CD14-positive monocyte (primary cell): ENCODE data around the gene EPB41L2. TPM values are rescaled to one million over a fixed set of nuclear protein-coding genes. Genes with fewer than 3 reads are reported as not detected.

ENCODE experiments used
- DNase-seq, 3 donors: peaks; one replicate each; pipeline ENCODE4 v3.0.0-alpha.2; 2011 to 2022
- H2AFZ ChIP-seq: 2 replicates; pipeline ENCODE4 v1.6.0; 2012; ENCODE audit warnings: mild to moderate bottlenecking, low read depth, low read length, inconsistent platforms; ENCODE audit not compliant: insufficient read depth, poor library complexity, severe bottlenecking
- H3K27ac ChIP-seq, 2 donors: 1 replicate in 1 of 2; 2 replicates in 1 of 2; pipeline ENCODE4 v1.5.1; 2012 to 2013; ENCODE audit warnings: low read length in 2 of 2, control low read depth in 1 of 2, inconsistent platforms in 1 of 2, low read depth in 1 of 2, mild to moderate bottlenecking in 1 of 2
- H3K27me3 ChIP-seq, 2 donors: one replicate each; pipeline versions ENCODE4 v1.6.0 to v1.6.1; 2011 to 2013; ENCODE audit warnings: low read length in 2 of 2; ENCODE audit not compliant: control insufficient read depth in 2 of 2, insufficient read depth in 2 of 2
- H3K36me3 ChIP-seq, 2 donors: replicated peaks in 1 of 2; 1 replicate in 1 of 2; 2 replicates in 1 of 2; pipeline versions ENCODE4 v1.5.1 to v1.6.1; 2012 to 2013; ENCODE audit warnings: low read length in 2 of 2, control low read depth in 1 of 2, inconsistent platforms in 1 of 2, mild to moderate bottlenecking in 1 of 2; ENCODE audit not compliant: insufficient read depth in 2 of 2, control insufficient read depth in 1 of 2
- H3K4me1 ChIP-seq, 2 donors: 1 replicate in 1 of 2; 2 replicates in 1 of 2; pipeline versions ENCODE4 v1.5.1 to v1.6.1; 2012 to 2013; ENCODE audit warnings: low read length in 2 of 2, control low read depth in 1 of 2, inconsistent platforms in 1 of 2, mild to moderate bottlenecking in 1 of 2, moderate library complexity in 1 of 2; ENCODE audit not compliant: insufficient read depth in 2 of 2, control insufficient read depth in 1 of 2
- H3K4me2 ChIP-seq: replicated peaks from 2 replicates; pipeline ENCODE3; 2012; ENCODE audit warnings: low read length, moderate library complexity, mild to moderate bottlenecking; ENCODE audit not compliant: poor library complexity, severe bottlenecking; ENCODE audit errors: extremely low read depth
- H3K4me3 ChIP-seq, 3 experiments: fragments of 200-600 bp in 1 of 3; sonication (generic) in 1 of 3; replicated peaks in 1 of 3; 1 replicate in 2 of 3; 2 replicates in 1 of 3; pipeline ENCODE4 v1.5.1; 2011 to 2013; ENCODE audit warnings: low read length in 3 of 3, mild to moderate bottlenecking in 3 of 3, control low read depth in 2 of 3, low read depth in 2 of 3, inconsistent platforms in 1 of 3, moderate library complexity in 1 of 3
- H3K79me2 ChIP-seq: 2 replicates; pipeline ENCODE4 v1.6.0; 2012; ENCODE audit warnings: mild to moderate bottlenecking, control low read depth, inconsistent platforms, low read length, moderate library complexity; ENCODE audit not compliant: insufficient read depth
- H3K9ac ChIP-seq: 2 replicates; pipeline ENCODE4 v1.6.0; 2017; ENCODE audit warnings: low read length, mild to moderate bottlenecking; ENCODE audit not compliant: insufficient read depth, poor library complexity, severe bottlenecking
- H3K9me3 ChIP-seq, 2 donors: replicated peaks in 1 of 2; 1 replicate in 1 of 2; 2 replicates in 1 of 2; pipeline versions ENCODE4 v1.5.1 to v1.6.1; 2012 to 2013; ENCODE audit warnings: low read length in 2 of 2, control low read depth in 1 of 2; ENCODE audit not compliant: control insufficient read depth in 1 of 2, insufficient read depth in 1 of 2
- H4K20me1 ChIP-seq: 2 replicates; pipeline ENCODE4 v1.6.0; 2012; ENCODE audit warnings: mild to moderate bottlenecking, low read length, control low read depth, moderate library complexity; ENCODE audit not compliant: insufficient read depth
- H3K27ac Mint-ChIP-seq, 7 donors: one replicate each; pipeline ENCODE4 v1.8.0; 2020; ENCODE audit warnings: mild to moderate bottlenecking in 7 of 7, mixed read lengths in 7 of 7, moderate library complexity in 6 of 7, inconsistent platforms in 2 of 7
- H3K27me3 Mint-ChIP-seq, 3 donors: one replicate each; pipeline ENCODE4 v1.8.0; 2021 to 2022; ENCODE audit warnings: low read depth in 3 of 3, mild to moderate bottlenecking in 3 of 3, mixed read lengths in 3 of 3, moderate library complexity in 3 of 3, inconsistent platforms in 1 of 3
- H3K36me3 Mint-ChIP-seq, 2 donors: one replicate each; pipeline ENCODE4 v1.8.0; 2020; ENCODE audit warnings: mixed read lengths in 2 of 2, inconsistent platforms in 1 of 2, mild to moderate bottlenecking in 1 of 2
- H3K4me1 Mint-ChIP-seq: one replicate; pipeline ENCODE4 v1.8.0; 2020; ENCODE audit warnings: mild to moderate bottlenecking, mixed read lengths
- H3K4me3 Mint-ChIP-seq, 2 donors: one replicate each; pipeline ENCODE4 v1.8.0; 2020; ENCODE audit warnings: mild to moderate bottlenecking in 2 of 2, mixed read lengths in 2 of 2, moderate library complexity in 1 of 2
- H3K9me3 Mint-ChIP-seq, 7 donors: one replicate each; pipeline ENCODE4 v1.8.0; 2020 to 2022; ENCODE audit warnings: mixed read lengths in 7 of 7, mild to moderate bottlenecking in 6 of 7, moderate library complexity in 6 of 7, inconsistent platforms in 2 of 7
- WGBS: methylation state at CpG from one replicate; pipeline ENCODE4 v1.1.5; 2013; ENCODE audit warnings: missing lambda C conversion rate; ENCODE audit not compliant: insufficient coverage; 5-methylcytosine and 5-hydroxymethylcytosine counted together
- intact Hi-C, 2 donors: fragments of 100-400 bp; cut with micrococcal nuclease; formaldehyde crosslinking; loops; one replicate each; pipeline versions ENCODE4 v1.15.0 to v1.15.1; 2023
- polyA plus RNA-seq, 3 donors: library from polyadenylated mRNA; depleted of rRNA in 1 of 3; unstranded in 2 of 3; stranded (reverse) in 1 of 3; fragments of 300-500 nt in 2 of 3; fragments of >200 nt in 1 of 3; fragmentation: Illumina TruSeq in 2 of 3; gene quantifications; 1 replicate in 2 of 3; 2 replicates in 1 of 3; pipeline ENCODE4 v1.2.3, GENCODE V29; 2012 to 2021
- TF ChIP-seq, protein P1 (sequence below): fragments of 200-600 bp; IDR thresholded peaks from one replicate; pipeline ENCODE4 v1.8.0; 2022; ENCODE audit warnings: antibody characterized with exemption, mild to moderate bottlenecking

Gene EPB41L2
- polyA plus RNA-seq, 3 donors, result 3.4 to 7.2 (median 4.6) TPM

DNA sequence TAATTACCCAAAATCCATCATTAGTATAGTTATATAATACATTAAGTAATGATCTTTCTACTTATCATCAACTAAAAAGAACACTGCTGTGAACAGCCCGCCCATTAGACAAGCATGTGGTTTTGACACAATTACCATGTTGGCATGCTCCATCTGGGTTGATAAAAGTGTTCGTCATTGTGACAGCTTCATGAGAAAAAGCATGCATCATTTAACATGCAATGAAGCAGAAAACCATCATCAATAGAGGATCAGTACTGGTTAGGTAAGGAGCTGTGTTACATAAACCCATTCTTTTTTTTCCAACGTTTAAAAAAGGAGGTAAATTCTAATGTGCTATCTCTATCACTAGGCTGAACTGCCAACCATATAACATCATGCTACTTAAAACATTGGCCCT is 101.9 kb downstream of the EPB41L2 start:
- Mint-ChIP-seq H3K9me3 (peaks cover 0 to 2% (median 0%) of the 10 kb centered on the region in 7 donors), H3K4me1 (peaks cover 13% of the 10 kb centered on the region), H3K27me3 (no peaks in the 10 kb centered on the region), H3K27ac (no peak overlapping the region), H3K4me3 (no peak overlapping the region), H3K36me3 (no peaks in the 10 kb centered on the region)
- Histone ChIP-seq H3K4me1 (peaks cover 0 to 14% of the 10 kb centered on the region in 2 donors), H3K4me2 (no peak overlapping the region), H3K9ac (no peak overlapping the region), H3K27me3 (no peaks in the 10 kb centered on the region), H3K36me3 (no peaks in the 10 kb centered on the region), H3K9me3 (no peaks in the 10 kb centered on the region), H3K79me2 (no peaks in the 10 kb centered on the region), H3K4me3 (no peak overlapping the region), H4K20me1 (no peaks in the 10 kb centered on the region), H3K27ac (no peak overlapping the region), H2AFZ (no peak overlapping the region)
- TF ChIP-seq, protein P1, sequence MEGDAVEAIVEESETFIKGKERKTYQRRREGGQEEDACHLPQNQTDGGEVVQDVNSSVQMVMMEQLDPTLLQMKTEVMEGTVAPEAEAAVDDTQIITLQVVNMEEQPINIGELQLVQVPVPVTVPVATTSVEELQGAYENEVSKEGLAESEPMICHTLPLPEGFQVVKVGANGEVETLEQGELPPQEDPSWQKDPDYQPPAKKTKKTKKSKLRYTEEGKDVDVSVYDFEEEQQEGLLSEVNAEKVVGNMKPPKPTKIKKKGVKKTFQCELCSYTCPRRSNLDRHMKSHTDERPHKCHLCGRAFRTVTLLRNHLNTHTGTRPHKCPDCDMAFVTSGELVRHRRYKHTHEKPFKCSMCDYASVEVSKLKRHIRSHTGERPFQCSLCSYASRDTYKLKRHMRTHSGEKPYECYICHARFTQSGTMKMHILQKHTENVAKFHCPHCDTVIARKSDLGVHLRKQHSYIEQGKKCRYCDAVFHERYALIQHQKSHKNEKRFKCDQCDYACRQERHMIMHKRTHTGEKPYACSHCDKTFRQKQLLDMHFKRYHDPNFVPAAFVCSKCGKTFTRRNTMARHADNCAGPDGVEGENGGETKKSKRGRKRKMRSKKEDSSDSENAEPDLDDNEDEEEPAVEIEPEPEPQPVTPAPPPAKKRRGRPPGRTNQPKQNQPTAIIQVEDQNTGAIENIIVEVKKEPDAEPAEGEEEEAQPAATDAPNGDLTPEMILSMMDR, result no peak
- no CpG with 5 or more reads among the region's 3 CpGs for WGBS
- no peak for DNase-seq
- intact Hi-C loops, result no loop called here

DNA sequence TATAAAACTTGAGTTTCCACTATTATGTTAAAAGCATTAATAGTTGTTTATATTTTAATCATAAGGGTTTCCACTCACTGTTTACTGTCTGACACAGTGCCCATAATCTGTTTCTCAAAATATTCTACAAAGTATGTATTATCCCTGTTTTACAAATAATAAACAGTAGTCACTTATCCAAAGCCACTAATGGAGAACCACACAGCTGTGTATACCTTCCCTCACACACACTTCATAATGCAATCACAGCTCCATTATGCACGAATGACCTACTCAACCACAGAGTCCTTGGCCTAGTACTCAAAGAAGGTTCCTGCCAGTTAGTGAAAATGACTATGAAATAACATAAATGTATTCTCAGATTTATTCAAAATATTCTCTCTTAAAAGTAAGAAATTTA is 103.1 kb downstream of the EPB41L2 start:
- intact Hi-C loops, result no loop called here
- Histone ChIP-seq H3K4me1 (peaks cover 0 to 14% of the 10 kb centered on the region in 2 donors), H3K4me3 (no peak overlapping the region), H3K27me3 (no peaks in the 10 kb centered on the region), H4K20me1 (no peaks in the 10 kb centered on the region), H2AFZ (no peak overlapping the region), H3K9ac (no peak overlapping the region), H3K9me3 (no peaks in the 10 kb centered on the region), H3K79me2 (no peaks in the 10 kb centered on the region), H3K27ac (no peak overlapping the region), H3K36me3 (no peaks in the 10 kb centered on the region), H3K4me2 (no peak overlapping the region)
- H3K27me3 Mint-ChIP-seq, result no peaks in the 10 kb centered on the region
- no peak for DNase-seq
- WGBS, result no CpG with 5 or more reads among the region's 1 CpG
- H3K9me3 Mint-ChIP-seq, result peaks cover 0 to 3% (median 0%) of the 10 kb centered on the region in 7 donors
- TF ChIP-seq, protein P1, result no peak
- H3K4me3 Mint-ChIP-seq, result no peak overlapping the region
- peaks cover 2 to 7% of the 10 kb centered on the region in 2 donors for H3K36me3 Mint-ChIP-seq
- no peak overlapping the region for H3K27ac Mint-ChIP-seq
- H3K4me1 Mint-ChIP-seq, result peaks cover 13% of the 10 kb centered on the region
